ENCODE measurements around the gene SEMA5B. TPM values are rescaled to one million over a fixed set of nuclear protein-coding genes. Genes with fewer than 3 reads are reported as not detected.

Gene SEMA5B
- total and polyA plus RNA-seq, 2 of the 4 experiments (the other 2 are of a cell fraction), result not detected

GRCh38 chr3:123012652-123013051 is 14.9 kb downstream of the SEMA5B start:
- Histone ChIP-seq H3K9me3 (ENCODE audit: control insufficient read depth, insufficient read depth, low read length) (no peaks in the 10 kb centered on the region), H3K4me2 (ENCODE audit: low read depth, low read length) (no peak overlapping the region), H2BK120ac (ENCODE audit: low read depth, low read length) (no peak overlapping the region), H2AK5ac (ENCODE audit: low read depth, low read length) (no peak overlapping the region), H2BK15ac (ENCODE audit: low read depth, low read length) (no peak overlapping the region), H3K14ac (replicated peaks; ENCODE audit: low read depth, low read length) (no peak overlapping the region), H3K18ac (ENCODE audit: low read depth, low read length) (no peak overlapping the region), H3K56ac (ENCODE audit: extremely low read depth, insufficient read depth, low read length) (no peak overlapping the region), H3K4me3 (ENCODE audit: insufficient read depth, low read depth, low read length) (no peak overlapping the region), H2AK9ac (replicated peaks; ENCODE audit: low read depth, low read length, poor library complexity) (no peak overlapping the region), H3K4me1 (ENCODE audit: control insufficient read depth, insufficient read depth, low read length) (no peaks in the 10 kb centered on the region), H4K91ac (ENCODE audit: insufficient read depth, low read depth, low read length) (no peak overlapping the region), H2AFZ (replicated peaks; ENCODE audit: low read length, poor library complexity) (no peak overlapping the region), H3K27ac (ENCODE audit: insufficient read depth, low read length) (no peak overlapping the region), H4K8ac (ENCODE audit: low read depth in 2 of 2, low read length in 2 of 2) (no peak overlapping the region), H3K9ac (ENCODE audit: low read depth, low read length) (no peak overlapping the region), H4K5ac (ENCODE audit: low read depth, low read length) (no peak overlapping the region), H2BK5ac (ENCODE audit: low read depth, low read length, poor library complexity, severe bottlenecking) (no peak overlapping the region), H3K9me1 (ENCODE audit: insufficient read depth, low read length) (no peaks in the 10 kb centered on the region), H2BK20ac (ENCODE audit: low read depth, low read length) (no peak overlapping the region), H3K27me3 (ENCODE audit: control insufficient read depth, insufficient read depth, low read length) (peaks cover 77% of the 10 kb centered on the region), H3K79me1 (ENCODE audit: low read depth in 1 of 2, low read length in 2 of 2) (no peaks in the 10 kb centered on the region), H4K20me1 (ENCODE audit: insufficient read depth, low read length) (no peaks in the 10 kb centered on the region), H3K4ac (ENCODE audit: low read depth, low read length) (no peak overlapping the region), H3K36me3 (ENCODE audit: control insufficient read depth, insufficient read depth, low read length) (no peaks in the 10 kb centered on the region), H3K23ac (ENCODE audit: low read depth, low read length) (no peak overlapping the region)
- in situ Hi-C loops (cut with MboI; ENCODE audit: low sequenced_read_pairs), result no loop called here
- intact Hi-C loops (cut with micrococcal nuclease), result no loop called here
- DNase-seq (no peak), ATAC-seq (ENCODE audit: low read depth) (no peak)
- dilution Hi-C loops (cut with HindIII; ENCODE audit: low sequenced_read_pairs, unreplicated experiment), result no loop called here
- WGBS, 2 experiments (ENCODE audit: extremely low coverage in 2 of 2, insufficient read length in 1 of 2), result no CpG with 5 or more reads among the region's 1 CpG
- CTCF ChIA-PET, result no interaction called here
- TF ChIP-seq RAD21 (IDR thresholded peaks at IDR 0.05; ENCODE audit: low read length) (no peak), CTCF (conservative IDR thresholded peaks at IDR 0.05; ENCODE audit: low read depth, low read length) (no peak), NFE2L2 (IDR thresholded peaks at IDR 0.05; ENCODE audit: low read depth, low read length) (no peak), MAZ (IDR thresholded peaks at IDR 0.05; ENCODE audit: borderline replicate concordance, low read depth, low read length) (no peak), CHD1 (IDR thresholded peaks at IDR 0.05; ENCODE audit: low read depth, low read length) (no peak), CEBPB (IDR thresholded peaks at IDR 0.05; ENCODE audit: low read depth, low read length) (no peak), RCOR1 (IDR thresholded peaks at IDR 0.05; ENCODE audit: insufficient replicate concordance, low read length) (no peak), ELK1 (IDR thresholded peaks at IDR 0.05; ENCODE audit: borderline replicate concordance, low read depth, low read length) (no peak), RFX5 (IDR thresholded peaks at IDR 0.05; ENCODE audit: low read depth, low read length) (no peak), BHLHE40 (IDR thresholded peaks at IDR 0.05; ENCODE audit: low read depth, low read length) (no peak), FOS (IDR thresholded peaks at IDR 0.05; ENCODE audit: low read depth, low read length) (no peak), POLR2A (IDR thresholded peaks at IDR 0.05; ENCODE audit: low read depth, low read length) (no peak), SMC3 (IDR thresholded peaks at IDR 0.05; ENCODE audit: low read depth, low read length) (no peak), MXI1 (IDR thresholded peaks at IDR 0.05; ENCODE audit: borderline replicate concordance, low read depth, low read length) (no peak), MAFK (IDR thresholded peaks at IDR 0.05; ENCODE audit: low read depth, low read length) (no peak)
- TF ChIP-seq, protein P1, sequence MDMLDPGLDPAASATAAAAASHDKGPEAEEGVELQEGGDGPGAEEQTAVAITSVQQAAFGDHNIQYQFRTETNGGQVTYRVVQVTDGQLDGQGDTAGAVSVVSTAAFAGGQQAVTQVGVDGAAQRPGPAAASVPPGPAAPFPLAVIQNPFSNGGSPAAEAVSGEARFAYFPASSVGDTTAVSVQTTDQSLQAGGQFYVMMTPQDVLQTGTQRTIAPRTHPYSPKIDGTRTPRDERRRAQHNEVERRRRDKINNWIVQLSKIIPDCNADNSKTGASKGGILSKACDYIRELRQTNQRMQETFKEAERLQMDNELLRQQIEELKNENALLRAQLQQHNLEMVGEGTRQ (IDR thresholded peaks at IDR 0.05; ENCODE audit: low read depth, low read length), result no peak
- no TSS peak for BruUV-seq (replicated peaks)
- POLR2A ChIA-PET (ENCODE audit: unreplicated experiment), result no interaction called here

All from IMR-90 (cell line).